Body of pancreas (tissue), 4 donors: ENCODE measurements around the gene FIGN. TPM values are rescaled to one million over a fixed set of nuclear protein-coding genes. Genes with fewer than 3 reads are reported as not detected.

Experiments used
- ATAC-seq: fragments of 150-250 bp; one replicate; pipeline ENCODE4 v1.9.1; 2016
- DNase-seq, 4 donors: peaks; one replicate each; pipeline ENCODE4 v3.0.0-alpha.2; 2019
- H3K27ac ChIP-seq, 4 donors: fragments of 200-600 bp; sonication (generic); 1 replicate in 3 of 4; 2 replicates in 1 of 4; pipeline versions ENCODE4 v1.5.1 to v1.6.1; 2016 to 2019; ENCODE audit warnings: mild to moderate bottlenecking in 1 of 4, mixed read lengths in 1 of 4, moderate library complexity in 1 of 4
- H3K27me3 ChIP-seq, 2 donors: fragments of 200-600 bp; sonication (generic); one replicate each; pipeline ENCODE4 v1.6.0; 2016; ENCODE audit warnings: mild to moderate bottlenecking in 1 of 2
- H3K36me3 ChIP-seq, 2 donors: fragments of 200-600 bp; sonication (generic); replicated peaks in 1 of 2; 2 replicates each; pipeline ENCODE4 v1.5.1; 2016; ENCODE audit warnings: low read depth in 2 of 2; ENCODE audit not compliant: insufficient read depth in 1 of 2
- H3K4me1 ChIP-seq: fragments of 200-600 bp; sonication (generic); one replicate; pipeline ENCODE4 v1.6.0; 2016
- H3K4me3 ChIP-seq, 2 donors: fragments of 200-600 bp; sonication (generic); 1 replicate in 1 of 2; 2 replicates in 1 of 2; pipeline ENCODE4 v1.5.1; 2016 to 2019
- H3K9me3 ChIP-seq, 3 donors: fragments of 200-600 bp; sonication (generic); 1 replicate in 2 of 3; 2 replicates in 1 of 3; pipeline ENCODE4 v1.5.1; 2016
- CTCF ChIP-seq, 7 experiments: fragments of 450-650 bp in 4 of 7; fragments of 200-600 bp in 3 of 7; sonication (generic) in 3 of 7; IDR thresholded peaks; one replicate each; pipeline ENCODE4 v1.5.1; 2016 to 2019; ENCODE audit warnings: antibody characterized with exemption in 7 of 7
- POLR2A ChIP-seq, 3 donors: fragments of 450-650 bp; IDR thresholded peaks; one replicate each; pipeline ENCODE4 v1.6.1; 2016; ENCODE audit warnings: antibody characterized with exemption in 3 of 3, mild to moderate bottlenecking in 2 of 3
- WGBS, 2 donors: methylation state at CpG; one replicate each; pipeline ENCODE4 v1.1.5; 2017; 5-methylcytosine and 5-hydroxymethylcytosine counted together
- intact Hi-C: fragments of 100-400 bp; cut with DNase I; formaldehyde crosslinking; loops from one replicate; pipeline ENCODE4 v1.15.1; 2023
- total RNA-seq, 2 donors: library from RNA; depleted of rRNA; stranded (reverse); fragments of >200 nt; gene quantifications; one replicate each; pipeline ENCODE4 v1.1.0, GENCODE V29; 2016

FIGN gene
- total RNA-seq, 2 donors from 2014 or later = 3.4 to 4.0 TPM

GRCh38 chr2:163711699-163712098, 24.1 kb downstream of the FIGN start:
- Histone ChIP-seq H3K4me1 (peaks cover 10% of the 10 kb centered on the region), H3K36me3 (no peaks in the 10 kb centered on the region), H3K27me3 (no peaks in the 10 kb centered on the region), H3K27ac (no peak overlapping the region), H3K4me3 (no peak overlapping the region), H3K9me3 (no peaks in the 10 kb centered on the region)
- 63 to 68% methylated on average over 5 of the region's 5 CpGs for WGBS, 2 donors
- intact Hi-C loops = no loop called here
- no peak for ATAC-seq
- TF ChIP-seq POLR2A (IDR thresholded peaks at IDR 0.05) = no peak
- TF ChIP-seq CTCF (IDR thresholded peaks at IDR 0.05) = no peak
- DNase-seq = no peak

- Histone ChIP-seq H3K27ac (no peak overlapping the region), H3K4me3 (no peak overlapping the region), H3K27me3 (no peaks in the 10 kb centered on the region), H3K36me3 (no peaks in the 10 kb centered on the region), H3K9me3 (no peaks in the 10 kb centered on the region), H3K4me1 (peaks cover 9% of the 10 kb centered on the region)
- 80% methylated on average over 4 of the region's 4 CpGs for WGBS, 2 donors
- ATAC-seq = no peak
- TF ChIP-seq POLR2A (IDR thresholded peaks at IDR 0.05) (no peak), CTCF (IDR thresholded peaks at IDR 0.05) (no peak)
- intact Hi-C loops = no loop called here
- DNase-seq = no peak
Measured at GRCh38 chr2:163711258-163711657, 24.6 kb downstream of the FIGN start.

GRCh38 chr2:163709270-163709669, 26.5 kb downstream of the FIGN start:
- DNase-seq = no peak
- no peak overlapping the region for H3K4me3 ChIP-seq
- no peak for ATAC-seq
- H3K4me1 ChIP-seq = peaks cover 8% of the 10 kb centered on the region
- H3K27me3 ChIP-seq = no peaks in the 10 kb centered on the region
- H3K27ac ChIP-seq = no peak overlapping the region
- intact Hi-C loops = no loop called here
- WGBS, 2 donors = 91 to 93% methylated on average over 2 of the region's 2 CpGs
- H3K9me3 ChIP-seq = no peaks in the 10 kb centered on the region
- no peaks in the 10 kb centered on the region for H3K36me3 ChIP-seq
- no peak for TF ChIP-seq POLR2A (IDR thresholded peaks at IDR 0.05)
- no peak for TF ChIP-seq CTCF (IDR thresholded peaks at IDR 0.05)

- ATAC-seq (no peak), DNase-seq (no peak)
- Histone ChIP-seq H3K4me1 (no peaks in the 10 kb centered on the region), H3K4me3 (no peak overlapping the region), H3K36me3 (no peaks in the 10 kb centered on the region), H3K27me3 (no peaks in the 10 kb centered on the region), H3K27ac (no peak overlapping the region), H3K9me3 (no peaks in the 10 kb centered on the region)
- intact Hi-C loops = no loop called here
- TF ChIP-seq POLR2A (IDR thresholded peaks at IDR 0.05) (no peak), CTCF (IDR thresholded peaks at IDR 0.05) (no peak)
- 92 to 95% methylated on average over 4 of the region's 4 CpGs for WGBS, 2 donors
Measured at GRCh38 chr2:163708265-163708664, 27.5 kb downstream of the FIGN start.

GRCh38 chr2:163703386-163703785, 32.4 kb downstream of the FIGN start:
- Histone ChIP-seq H3K4me1 (peaks cover 16% of the 10 kb centered on the region), H3K36me3 (no peaks in the 10 kb centered on the region), H3K27me3 (no peaks in the 10 kb centered on the region), H3K9me3 (no peaks in the 10 kb centered on the region), H3K4me3 (no peak overlapping the region), H3K27ac (no peak overlapping the region)
- WGBS, 2 donors = 74 to 79% methylated on average over 1 of the region's 1 CpG
- DNase-seq = no peak
- ATAC-seq = no peak
- intact Hi-C loops = no loop called here
- TF ChIP-seq POLR2A (IDR thresholded peaks at IDR 0.05) = no peak
- TF ChIP-seq CTCF (IDR thresholded peaks at IDR 0.05) = no peak
